SU-DHL-6 (cell line): ENCODE data around the gene HPSE.

Experiments
- EZH2phosphoT487 ChIP-seq: fragments of 200-600 bp; sonication (generic), shearing (Covaris generic); conservative IDR thresholded peaks from 2 replicates; pipeline ENCODE4 v1.6.1; 2018; ENCODE audit warnings: mild to moderate bottlenecking, antibody characterized with exemption, low read length, moderate library complexity, mixed read lengths
- TF ChIP-seq, protein P1 (sequence below): fragments of 200-600 bp; sonication (generic); IDR thresholded peaks from one replicate; pipeline ENCODE4 v1.5.1; 2017; ENCODE audit warnings: antibody characterized with exemption, mild to moderate bottlenecking, low read length, moderate library complexity; ENCODE audit not compliant: insufficient read depth, poor library complexity, severe bottlenecking

DNA sequence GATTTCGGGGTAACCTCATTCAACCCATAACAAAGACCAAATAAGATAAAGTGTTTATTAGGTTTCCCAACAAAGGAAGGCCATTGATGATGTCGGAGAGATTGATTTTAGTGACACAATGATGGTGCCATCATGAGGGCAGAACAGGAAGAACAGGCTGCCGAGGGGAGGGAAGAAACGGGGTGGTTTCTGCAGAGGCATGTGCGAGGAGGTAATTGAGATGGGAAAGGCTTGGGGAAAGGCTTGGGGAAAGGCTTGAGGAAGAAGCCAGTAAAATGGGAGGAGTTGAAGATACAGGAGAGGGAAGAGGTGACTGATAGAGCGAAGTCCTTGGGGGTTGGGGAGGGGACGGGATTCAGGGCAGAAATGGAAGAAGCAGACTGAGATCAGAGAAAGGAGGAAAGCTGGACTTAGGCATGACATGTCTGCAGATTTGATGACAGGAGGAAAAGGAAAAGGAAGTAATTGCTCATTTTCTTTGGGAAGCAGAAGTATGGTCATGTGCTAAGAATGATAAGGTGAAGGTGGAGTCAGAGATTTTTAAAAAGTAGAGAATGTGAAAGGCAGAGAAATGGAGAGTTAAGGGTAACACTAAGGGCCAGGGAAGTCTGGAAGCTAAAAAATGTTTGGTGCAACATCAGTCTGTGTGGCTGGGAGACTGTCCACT, 6.0 kb downstream of the HPSE start:
- TF ChIP-seq, protein P1, sequence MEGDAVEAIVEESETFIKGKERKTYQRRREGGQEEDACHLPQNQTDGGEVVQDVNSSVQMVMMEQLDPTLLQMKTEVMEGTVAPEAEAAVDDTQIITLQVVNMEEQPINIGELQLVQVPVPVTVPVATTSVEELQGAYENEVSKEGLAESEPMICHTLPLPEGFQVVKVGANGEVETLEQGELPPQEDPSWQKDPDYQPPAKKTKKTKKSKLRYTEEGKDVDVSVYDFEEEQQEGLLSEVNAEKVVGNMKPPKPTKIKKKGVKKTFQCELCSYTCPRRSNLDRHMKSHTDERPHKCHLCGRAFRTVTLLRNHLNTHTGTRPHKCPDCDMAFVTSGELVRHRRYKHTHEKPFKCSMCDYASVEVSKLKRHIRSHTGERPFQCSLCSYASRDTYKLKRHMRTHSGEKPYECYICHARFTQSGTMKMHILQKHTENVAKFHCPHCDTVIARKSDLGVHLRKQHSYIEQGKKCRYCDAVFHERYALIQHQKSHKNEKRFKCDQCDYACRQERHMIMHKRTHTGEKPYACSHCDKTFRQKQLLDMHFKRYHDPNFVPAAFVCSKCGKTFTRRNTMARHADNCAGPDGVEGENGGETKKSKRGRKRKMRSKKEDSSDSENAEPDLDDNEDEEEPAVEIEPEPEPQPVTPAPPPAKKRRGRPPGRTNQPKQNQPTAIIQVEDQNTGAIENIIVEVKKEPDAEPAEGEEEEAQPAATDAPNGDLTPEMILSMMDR: no peak
- TF ChIP-seq EZH2phosphoT487: no peak
